GM12878 (cell line): ENCODE measurements around the gene MAST3. TPM values are rescaled to one million over a fixed set of nuclear protein-coding genes. Genes with fewer than 3 reads are reported as not detected.

Experiments
- GATAD2B ChIP-seq: fragments of 450-650 bp; conservative IDR thresholded peaks from 2 replicates; pipeline ENCODE4 v1.6.1; 2017; ENCODE audit warnings: low read depth, mild to moderate bottlenecking, moderate library complexity
- MYC ChIP-seq: IDR thresholded peaks from 2 replicates; pipeline ENCODE4 v1.6.1; 2011; ENCODE audit warnings: mild to moderate bottlenecking, low read length, moderate library complexity, inconsistent platforms; ENCODE audit not compliant: insufficient read depth, insufficient replicate concordance, insufficient read length, severe bottlenecking
- ZSCAN29 ChIP-seq: fragments of 450-650 bp; IDR thresholded peaks from 2 replicates; pipeline ENCODE4 v1.6.1; 2017; ENCODE audit warnings: mild to moderate bottlenecking, moderate library complexity
- polyA plus RNA-seq, 11 experiments: library from polyadenylated mRNA; depleted of rRNA in 4 of 11; unstranded in 6 of 11; stranded (reverse) in 5 of 11; fragments of >200 nt; fragmentation: Nextera tagmentation in 4 of 11; fragmentation: Illumina TruSeq in 1 of 11; extraction: Ambion mirVana in 4 of 11; extraction: Trizol in 1 of 11; gene quantifications; 1 replicate in 1 of 11; 2 replicates in 10 of 11; pipeline versions ENCODE4 v1.2.1 to v1.2.3, GENCODE V29; 2011 to 2016; ENCODE audit warnings: inconsistent platforms in 2 of 11, missing spikeins in 2 of 11, low read depth in 1 of 11
- total RNA-seq, 4 experiments: library from RNA; depleted of rRNA in 3 of 4; stranded (reverse); fragments of >200 nt in 3 of 4; fragmentation: Illumina TruSeq in 1 of 4; extraction: Trizol in 1 of 4; gene quantifications; 2 replicates each; pipeline versions ENCODE4 v1.2.1 to v1.2.3, GENCODE V29; 2013 to 2021
- TF ChIP-seq, protein P1 (sequence below): fragments of 450-650 bp; IDR thresholded peaks from 2 replicates; pipeline ENCODE4 v1.6.1; 2017; ENCODE audit warnings: mild to moderate bottlenecking, moderate library complexity
- TF ChIP-seq, protein P2 (sequence below), 3 experiments: IDR thresholded peaks in 2 of 3; conservative IDR thresholded peaks in 1 of 3; 2 replicates each; pipeline ENCODE4 v1.5.1; 2011; ENCODE audit warnings: low read depth in 3 of 3, low read length in 3 of 3, mild to moderate bottlenecking in 3 of 3, control low read depth in 2 of 3, moderate library complexity in 2 of 3, inconsistent platforms in 1 of 3, mixed read lengths in 1 of 3; ENCODE audit not compliant: control insufficient read depth in 2 of 3, insufficient read depth in 1 of 3; ENCODE audit errors: extremely low read depth in 1 of 3
- TF ChIP-seq, protein P3 (sequence below): fragments of 450-650 bp; formaldehyde crosslinking; IDR thresholded peaks from 2 replicates; pipeline ENCODE4 v1.5.0; 2022; ENCODE audit warnings: mild to moderate bottlenecking, missing genetic modification characterization

The MAST3 gene
- total and polyA plus RNA-seq, 10 of the 15 experiments (the other 5 are each of a cell fraction or from before 2014, with no cell fraction given): 3.0 to 22.2 (median 7.5) TPM

DNA sequence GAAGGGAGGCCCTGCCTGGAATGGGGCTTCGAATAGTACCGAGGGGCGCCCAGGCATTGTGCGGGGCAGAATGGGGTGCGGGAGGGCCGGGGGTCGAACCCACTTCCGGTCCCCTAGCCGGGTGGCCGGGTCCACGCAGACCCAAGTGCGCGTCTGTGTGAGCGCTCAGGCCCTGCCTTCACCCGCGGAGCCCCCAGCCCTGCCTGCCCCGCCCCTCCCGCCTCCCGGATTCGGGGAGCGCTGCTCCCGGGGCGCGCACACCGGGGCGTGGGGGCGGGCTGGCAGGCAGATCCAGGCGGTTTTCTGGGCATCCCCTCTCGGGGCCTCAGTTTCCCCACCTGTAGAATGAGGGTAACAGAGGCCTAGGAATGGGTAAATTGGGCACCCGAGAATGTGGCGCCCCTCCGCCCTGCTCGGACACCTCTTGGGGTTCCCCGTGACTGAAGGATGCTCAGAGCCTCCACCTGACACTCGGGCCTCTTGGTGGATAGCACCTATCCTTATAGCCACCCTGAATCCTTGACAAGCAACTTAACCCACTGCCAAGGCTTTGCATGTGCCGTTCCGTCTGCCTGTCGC is 56.1 kb downstream of the MAST3 start (continued):
- TF ChIP-seq, protein P1, sequence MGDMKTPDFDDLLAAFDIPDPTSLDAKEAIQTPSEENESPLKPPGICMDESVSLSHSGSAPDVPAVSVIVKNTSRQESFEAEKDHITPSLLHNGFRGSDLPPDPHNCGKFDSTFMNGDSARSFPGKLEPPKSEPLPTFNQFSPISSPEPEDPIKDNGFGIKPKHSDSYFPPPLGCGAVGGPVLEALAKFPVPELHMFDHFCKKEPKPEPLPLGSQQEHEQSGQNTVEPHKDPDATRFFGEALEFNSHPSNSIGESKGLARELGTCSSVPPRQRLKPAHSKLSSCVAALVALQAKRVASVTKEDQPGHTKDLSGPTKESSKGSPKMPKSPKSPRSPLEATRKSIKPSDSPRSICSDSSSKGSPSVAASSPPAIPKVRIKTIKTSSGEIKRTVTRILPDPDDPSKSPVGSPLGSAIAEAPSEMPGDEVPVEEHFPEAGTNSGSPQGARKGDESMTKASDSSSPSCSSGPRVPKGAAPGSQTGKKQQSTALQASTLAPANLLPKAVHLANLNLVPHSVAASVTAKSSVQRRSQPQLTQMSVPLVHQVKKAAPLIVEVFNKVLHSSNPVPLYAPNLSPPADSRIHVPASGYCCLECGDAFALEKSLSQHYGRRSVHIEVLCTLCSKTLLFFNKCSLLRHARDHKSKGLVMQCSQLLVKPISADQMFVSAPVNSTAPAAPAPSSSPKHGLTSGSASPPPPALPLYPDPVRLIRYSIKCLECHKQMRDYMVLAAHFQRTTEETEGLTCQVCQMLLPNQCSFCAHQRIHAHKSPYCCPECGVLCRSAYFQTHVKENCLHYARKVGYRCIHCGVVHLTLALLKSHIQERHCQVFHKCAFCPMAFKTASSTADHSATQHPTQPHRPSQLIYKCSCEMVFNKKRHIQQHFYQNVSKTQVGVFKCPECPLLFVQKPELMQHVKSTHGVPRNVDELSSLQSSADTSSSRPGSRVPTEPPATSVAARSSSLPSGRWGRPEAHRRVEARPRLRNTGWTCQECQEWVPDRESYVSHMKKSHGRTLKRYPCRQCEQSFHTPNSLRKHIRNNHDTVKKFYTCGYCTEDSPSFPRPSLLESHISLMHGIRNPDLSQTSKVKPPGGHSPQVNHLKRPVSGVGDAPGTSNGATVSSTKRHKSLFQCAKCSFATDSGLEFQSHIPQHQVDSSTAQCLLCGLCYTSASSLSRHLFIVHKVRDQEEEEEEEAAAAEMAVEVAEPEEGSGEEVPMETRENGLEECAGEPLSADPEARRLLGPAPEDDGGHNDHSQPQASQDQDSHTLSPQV: no peak
- TF ChIP-seq ZSCAN29 (peak; percentile 68; the same call in 1 of the 2 replicates), GATAD2B (peak; percentile 71; the same call in 1 of the 2 replicates), MYC (no peak)
- TF ChIP-seq, protein P2, sequence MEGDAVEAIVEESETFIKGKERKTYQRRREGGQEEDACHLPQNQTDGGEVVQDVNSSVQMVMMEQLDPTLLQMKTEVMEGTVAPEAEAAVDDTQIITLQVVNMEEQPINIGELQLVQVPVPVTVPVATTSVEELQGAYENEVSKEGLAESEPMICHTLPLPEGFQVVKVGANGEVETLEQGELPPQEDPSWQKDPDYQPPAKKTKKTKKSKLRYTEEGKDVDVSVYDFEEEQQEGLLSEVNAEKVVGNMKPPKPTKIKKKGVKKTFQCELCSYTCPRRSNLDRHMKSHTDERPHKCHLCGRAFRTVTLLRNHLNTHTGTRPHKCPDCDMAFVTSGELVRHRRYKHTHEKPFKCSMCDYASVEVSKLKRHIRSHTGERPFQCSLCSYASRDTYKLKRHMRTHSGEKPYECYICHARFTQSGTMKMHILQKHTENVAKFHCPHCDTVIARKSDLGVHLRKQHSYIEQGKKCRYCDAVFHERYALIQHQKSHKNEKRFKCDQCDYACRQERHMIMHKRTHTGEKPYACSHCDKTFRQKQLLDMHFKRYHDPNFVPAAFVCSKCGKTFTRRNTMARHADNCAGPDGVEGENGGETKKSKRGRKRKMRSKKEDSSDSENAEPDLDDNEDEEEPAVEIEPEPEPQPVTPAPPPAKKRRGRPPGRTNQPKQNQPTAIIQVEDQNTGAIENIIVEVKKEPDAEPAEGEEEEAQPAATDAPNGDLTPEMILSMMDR (IDR thresholded peaks at IDR 0.05 in 2 of 3, conservative IDR thresholded peaks at IDR 0.05 in 1 of 3; ENCODE audit: control insufficient read depth in 2 of 3, extremely low read depth in 1 of 3, insufficient read depth in 1 of 3, low read depth in 3 of 3, low read length in 3 of 3): no peak
- TF ChIP-seq, protein P3, sequence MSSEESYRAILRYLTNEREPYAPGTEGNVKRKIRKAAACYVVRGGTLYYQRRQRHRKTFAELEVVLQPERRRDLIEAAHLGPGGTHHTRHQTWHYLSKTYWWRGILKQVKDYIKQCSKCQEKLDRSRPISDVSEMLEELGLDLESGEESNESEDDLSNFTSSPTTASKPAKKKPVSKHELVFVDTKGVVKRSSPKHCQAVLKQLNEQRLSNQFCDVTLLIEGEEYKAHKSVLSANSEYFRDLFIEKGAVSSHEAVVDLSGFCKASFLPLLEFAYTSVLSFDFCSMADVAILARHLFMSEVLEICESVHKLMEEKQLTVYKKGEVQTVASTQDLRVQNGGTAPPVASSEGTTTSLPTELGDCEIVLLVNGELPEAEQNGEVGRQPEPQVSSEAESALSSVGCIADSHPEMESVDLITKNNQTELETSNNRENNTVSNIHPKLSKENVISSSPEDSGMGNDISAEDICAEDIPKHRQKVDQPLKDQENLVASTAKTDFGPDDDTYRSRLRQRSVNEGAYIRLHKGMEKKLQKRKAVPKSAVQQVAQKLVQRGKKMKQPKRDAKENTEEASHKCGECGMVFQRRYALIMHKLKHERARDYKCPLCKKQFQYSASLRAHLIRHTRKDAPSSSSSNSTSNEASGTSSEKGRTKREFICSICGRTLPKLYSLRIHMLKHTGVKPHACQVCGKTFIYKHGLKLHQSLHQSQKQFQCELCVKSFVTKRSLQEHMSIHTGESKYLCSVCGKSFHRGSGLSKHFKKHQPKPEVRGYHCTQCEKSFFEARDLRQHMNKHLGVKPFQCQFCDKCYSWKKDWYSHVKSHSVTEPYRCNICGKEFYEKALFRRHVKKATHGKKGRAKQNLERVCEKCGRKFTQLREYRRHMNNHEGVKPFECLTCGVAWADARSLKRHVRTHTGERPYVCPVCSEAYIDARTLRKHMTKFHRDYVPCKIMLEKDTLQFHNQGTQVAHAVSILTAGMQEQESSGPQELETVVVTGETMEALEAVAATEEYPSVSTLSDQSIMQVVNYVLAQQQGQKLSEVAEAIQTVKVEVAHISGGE: no peak
